ENCODE data around the gene CTNNA2.

Gene CTNNA2

DNA sequence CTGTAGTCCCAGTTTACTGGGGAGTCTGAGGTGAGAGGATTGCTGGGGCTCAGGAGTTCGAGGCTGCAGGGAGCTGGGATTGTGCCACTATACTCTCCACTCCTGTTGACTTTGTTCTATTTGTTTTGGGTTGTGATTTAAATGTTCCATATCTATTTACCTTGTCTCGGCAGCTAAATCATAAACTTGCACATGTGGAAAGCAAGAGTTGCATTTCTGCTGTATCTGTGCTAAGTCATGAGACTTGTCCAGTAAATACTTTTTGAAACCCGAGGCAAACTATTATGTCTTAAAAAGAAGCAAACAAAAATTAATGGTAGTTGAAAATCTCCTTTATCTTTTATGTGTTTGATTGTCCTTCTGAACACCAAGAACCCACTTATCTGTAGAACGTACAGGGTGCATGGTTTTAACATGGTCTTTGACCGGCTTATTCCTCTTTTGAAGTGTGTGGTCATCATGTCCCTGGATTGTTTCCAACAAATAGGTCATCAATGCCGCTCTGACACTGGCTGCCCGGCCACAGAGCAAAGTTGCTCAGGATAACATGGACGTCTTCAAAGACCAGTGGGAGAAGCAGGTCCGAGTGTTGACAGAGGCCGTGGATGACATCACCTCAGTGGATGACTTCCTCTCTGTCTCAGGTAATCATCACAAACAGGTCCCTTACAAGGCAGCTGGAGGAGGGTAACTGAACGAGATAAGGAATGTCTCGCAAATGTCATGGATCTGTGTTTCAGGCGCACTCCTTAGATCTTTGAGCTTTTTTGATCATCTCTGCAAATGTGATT, 1032.8 kb downstream of the CTNNA2 start:
- H3K9me3 ChIP-seq (ENCODE audit: control insufficient read depth, insufficient read depth, low read length): no peaks in the 10 kb centered on the region
- H3K36me3 ChIP-seq (ENCODE audit: control insufficient read depth, insufficient read depth, low read length): no peaks in the 10 kb centered on the region
- H3K4me1 ChIP-seq (ENCODE audit: control insufficient read depth, insufficient read depth, low read length): peaks cover 6% of the 10 kb centered on the region
- no peak overlapping the region for H3K4me3 ChIP-seq (ENCODE audit: low read depth, low read length)
- no peak overlapping the region for H3K9ac ChIP-seq (ENCODE audit: low read depth, low read length)
- no peaks in the 10 kb centered on the region for H3K27me3 ChIP-seq (ENCODE audit: control insufficient read depth, insufficient read depth, low read length)

DNA sequence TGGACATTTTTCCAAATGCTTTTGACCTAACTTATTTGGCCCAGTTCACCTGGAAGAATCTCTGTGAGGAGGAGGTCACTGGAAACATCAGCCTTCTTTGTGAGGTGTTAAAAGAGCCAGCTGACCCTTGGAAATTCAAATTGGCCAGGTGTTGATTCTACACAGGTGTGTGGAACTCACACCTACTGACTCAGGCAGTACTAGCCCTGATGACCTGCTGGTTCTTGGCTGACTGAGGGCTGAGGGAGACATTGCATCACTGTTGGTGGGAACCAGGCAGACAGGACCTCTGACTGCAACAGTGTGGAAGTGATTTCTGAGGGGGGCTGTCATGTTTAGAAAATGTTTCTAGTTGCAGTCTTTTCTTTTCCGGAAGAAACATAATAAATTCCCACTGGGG, 1033.9 kb downstream of the CTNNA2 start:
- no peak overlapping the region for H3K4me3 ChIP-seq (ENCODE audit: low read depth, low read length)
- peaks cover 6% of the 10 kb centered on the region for H3K4me1 ChIP-seq (ENCODE audit: control insufficient read depth, insufficient read depth, low read length)
- H3K36me3 ChIP-seq (ENCODE audit: control insufficient read depth, insufficient read depth, low read length): no peaks in the 10 kb centered on the region

DNA sequence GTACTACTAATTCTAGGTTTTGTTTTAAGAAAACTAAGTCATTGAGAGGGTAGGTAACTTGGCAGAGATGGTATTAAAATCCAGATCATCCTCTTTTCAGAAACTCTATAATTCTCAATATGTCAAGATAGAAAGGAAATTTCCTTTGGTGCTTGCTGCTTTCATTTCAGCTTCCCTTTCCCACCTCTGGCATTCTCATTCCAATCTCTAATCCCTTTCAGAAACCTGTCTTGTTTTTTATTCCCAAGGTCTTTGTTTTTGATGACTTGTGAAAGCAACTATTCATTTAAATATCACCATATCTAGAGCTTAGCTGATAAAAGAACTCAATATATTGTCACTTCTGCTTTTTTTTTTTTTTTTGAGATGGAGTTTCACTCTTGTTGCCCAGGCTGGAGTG, 1034.5 kb downstream of the CTNNA2 start:
- H3K9ac ChIP-seq (ENCODE audit: low read depth, low read length): no peak overlapping the region
- H3K4me1 ChIP-seq (ENCODE audit: control insufficient read depth, insufficient read depth, low read length): peaks cover 6% of the 10 kb centered on the region
- H3K27me3 ChIP-seq (ENCODE audit: control insufficient read depth, insufficient read depth, low read length): no peaks in the 10 kb centered on the region
- H3K4me3 ChIP-seq (ENCODE audit: low read depth, low read length): no peak overlapping the region
- no peaks in the 10 kb centered on the region for H3K9me3 ChIP-seq (ENCODE audit: control insufficient read depth, insufficient read depth, low read length)
- H3K36me3 ChIP-seq (ENCODE audit: control insufficient read depth, insufficient read depth, low read length): no peaks in the 10 kb centered on the region

More for the DNA sequence above, 1033.9 kb downstream of the CTNNA2 start:
- no peaks in the 10 kb centered on the region for H3K27me3 ChIP-seq (ENCODE audit: control insufficient read depth, insufficient read depth, low read length)
- H3K9ac ChIP-seq (ENCODE audit: low read depth, low read length): no peak overlapping the region
- no peaks in the 10 kb centered on the region for H3K9me3 ChIP-seq (ENCODE audit: control insufficient read depth, insufficient read depth, low read length)

DNA sequence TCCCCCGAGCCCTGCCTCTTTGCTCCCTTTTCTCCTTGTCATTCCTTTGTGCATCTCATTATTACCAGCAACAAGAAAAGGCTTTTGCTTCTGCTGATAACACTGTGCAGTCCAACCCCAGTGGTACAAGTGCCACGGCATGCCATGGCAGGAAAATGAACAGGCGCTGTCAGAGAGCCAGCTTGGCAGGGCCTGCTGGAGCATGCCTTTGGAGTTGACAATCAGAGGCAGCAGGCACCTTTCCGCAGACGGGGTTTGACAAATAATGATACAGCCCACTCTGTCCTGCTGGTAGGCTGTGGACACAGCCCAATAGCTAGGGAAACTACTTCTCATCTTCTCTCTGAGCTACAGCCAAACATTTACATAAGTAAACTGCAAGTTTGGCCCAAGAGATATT, 1035.6 kb downstream of the CTNNA2 start:
- Histone ChIP-seq H3K27me3 (ENCODE audit: control insufficient read depth, insufficient read depth, low read length) (no peaks in the 10 kb centered on the region), H3K4me1 (ENCODE audit: control insufficient read depth, insufficient read depth, low read length) (peaks cover 6% of the 10 kb centered on the region), H3K36me3 (ENCODE audit: control insufficient read depth, insufficient read depth, low read length) (no peaks in the 10 kb centered on the region), H3K9me3 (ENCODE audit: control insufficient read depth, insufficient read depth, low read length) (no peaks in the 10 kb centered on the region), H3K9ac (ENCODE audit: low read depth, low read length) (no peak overlapping the region), H3K4me3 (ENCODE audit: low read depth, low read length) (no peak overlapping the region)

DNA sequence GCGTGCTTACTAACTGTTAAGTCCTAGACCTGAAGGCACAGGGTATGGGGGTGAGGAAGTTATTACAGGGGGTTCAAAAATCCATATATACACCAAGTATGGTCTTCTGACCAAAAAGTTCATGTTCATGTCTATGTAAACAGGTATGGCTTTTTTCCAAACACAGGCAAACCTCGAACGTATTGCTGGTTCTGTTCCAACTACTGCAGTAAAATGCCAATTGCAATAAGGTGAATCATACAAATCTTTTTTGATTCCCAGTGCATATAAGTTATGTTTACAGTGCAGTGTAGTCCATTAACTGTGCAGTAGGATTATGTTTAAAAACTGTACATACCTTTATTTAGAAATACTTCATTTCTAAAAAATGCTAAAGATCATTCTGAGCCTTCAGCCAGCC, 1037.0 kb downstream of the CTNNA2 start:
- H3K9me3 ChIP-seq (ENCODE audit: control insufficient read depth, insufficient read depth, low read length): no peaks in the 10 kb centered on the region
- H3K27me3 ChIP-seq (ENCODE audit: control insufficient read depth, insufficient read depth, low read length): no peaks in the 10 kb centered on the region

DNA sequence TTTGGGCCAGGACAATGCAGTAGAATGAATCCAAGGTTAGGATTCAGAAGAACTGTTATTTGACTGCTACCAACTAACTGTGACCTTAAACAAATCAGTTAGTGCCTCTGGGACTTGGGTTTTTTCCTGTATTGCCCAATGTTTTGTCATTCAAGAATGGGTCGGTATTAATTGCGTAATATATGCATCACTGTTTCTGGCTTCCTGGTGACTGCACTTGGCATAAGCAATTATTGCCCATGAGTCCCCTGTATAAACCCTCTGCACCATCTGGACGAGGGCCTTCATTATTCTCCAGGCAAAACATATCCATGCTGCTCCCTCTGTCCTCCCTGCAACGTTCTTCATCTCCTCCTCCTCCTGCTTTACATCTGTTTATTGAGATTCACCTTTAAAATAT, 1047.5 kb downstream of the CTNNA2 start:
- Histone ChIP-seq H3K4me3 (ENCODE audit: low read depth, low read length) (no peak overlapping the region), H3K36me3 (ENCODE audit: control insufficient read depth, insufficient read depth, low read length) (no peaks in the 10 kb centered on the region), H3K27me3 (ENCODE audit: control insufficient read depth, insufficient read depth, low read length) (no peaks in the 10 kb centered on the region), H3K4me1 (ENCODE audit: control insufficient read depth, insufficient read depth, low read length) (no peaks in the 10 kb centered on the region), H3K9me3 (ENCODE audit: control insufficient read depth, insufficient read depth, low read length) (no peaks in the 10 kb centered on the region), H3K9ac (ENCODE audit: low read depth, low read length) (no peak overlapping the region)

More for the DNA sequence above, 1037.0 kb downstream of the CTNNA2 start:
- Histone ChIP-seq H3K4me3 (ENCODE audit: low read depth, low read length) (no peak overlapping the region), H3K36me3 (ENCODE audit: control insufficient read depth, insufficient read depth, low read length) (no peaks in the 10 kb centered on the region), H3K9ac (ENCODE audit: low read depth, low read length) (no peak overlapping the region), H3K4me1 (ENCODE audit: control insufficient read depth, insufficient read depth, low read length) (peaks cover 6% of the 10 kb centered on the region)

DNA sequence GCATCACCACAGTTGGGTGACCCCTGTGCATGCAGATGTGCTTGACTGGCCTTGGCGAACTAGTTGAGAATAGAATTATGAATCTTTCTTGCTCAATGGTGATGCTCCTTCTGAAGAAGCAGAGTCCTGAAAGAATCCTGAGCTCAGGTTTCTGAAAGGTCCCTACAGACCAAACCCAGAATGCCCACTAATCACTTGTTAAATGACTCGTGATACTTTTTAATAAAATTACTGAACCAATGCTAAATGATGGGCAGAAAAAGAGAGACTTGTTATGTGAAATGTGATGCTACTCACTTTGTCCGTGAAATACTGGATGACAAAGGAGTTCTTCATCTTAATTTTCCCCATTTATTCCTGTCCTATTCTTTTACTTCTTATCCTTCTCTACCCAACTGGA, 1055.2 kb downstream of the CTNNA2 start:
- H3K4me1 ChIP-seq (ENCODE audit: control insufficient read depth, insufficient read depth, low read length): no peaks in the 10 kb centered on the region
- H3K9me3 ChIP-seq (ENCODE audit: control insufficient read depth, insufficient read depth, low read length): no peaks in the 10 kb centered on the region
- no peaks in the 10 kb centered on the region for H3K27me3 ChIP-seq (ENCODE audit: control insufficient read depth, insufficient read depth, low read length)
- H3K4me3 ChIP-seq (ENCODE audit: low read depth, low read length): no peak overlapping the region
- no peaks in the 10 kb centered on the region for H3K36me3 ChIP-seq (ENCODE audit: control insufficient read depth, insufficient read depth, low read length)
- H3K9ac ChIP-seq (ENCODE audit: low read depth, low read length): no peak overlapping the region

DNA sequence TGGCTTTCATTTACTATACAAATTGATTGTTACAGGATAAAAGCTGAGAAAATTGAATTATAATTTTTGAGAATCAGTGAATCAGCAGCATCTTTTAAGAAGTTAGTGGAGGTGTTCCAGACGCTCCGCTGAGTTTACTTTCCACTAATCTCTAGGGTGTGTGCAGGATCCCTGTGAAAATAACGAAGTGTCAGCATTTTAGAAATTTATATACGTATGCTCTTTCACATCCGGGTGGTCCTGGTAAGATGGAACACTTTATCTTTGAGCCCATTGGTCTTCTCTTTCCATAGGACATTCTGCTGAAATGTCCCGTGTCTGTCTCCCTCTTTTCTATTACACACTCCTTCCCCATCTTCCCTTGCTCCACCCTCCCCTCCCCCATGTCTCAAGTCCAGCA, 1060.3 kb downstream of the CTNNA2 start:
- H3K9ac ChIP-seq (ENCODE audit: low read depth, low read length): no peak overlapping the region
- no peak overlapping the region for H3K4me3 ChIP-seq (ENCODE audit: low read depth, low read length)
- H3K36me3 ChIP-seq (ENCODE audit: control insufficient read depth, insufficient read depth, low read length): no peaks in the 10 kb centered on the region
- H3K4me1 ChIP-seq (ENCODE audit: control insufficient read depth, insufficient read depth, low read length): no peaks in the 10 kb centered on the region
- no peaks in the 10 kb centered on the region for H3K27me3 ChIP-seq (ENCODE audit: control insufficient read depth, insufficient read depth, low read length)
- no peaks in the 10 kb centered on the region for H3K9me3 ChIP-seq (ENCODE audit: control insufficient read depth, insufficient read depth, low read length)

DNA sequence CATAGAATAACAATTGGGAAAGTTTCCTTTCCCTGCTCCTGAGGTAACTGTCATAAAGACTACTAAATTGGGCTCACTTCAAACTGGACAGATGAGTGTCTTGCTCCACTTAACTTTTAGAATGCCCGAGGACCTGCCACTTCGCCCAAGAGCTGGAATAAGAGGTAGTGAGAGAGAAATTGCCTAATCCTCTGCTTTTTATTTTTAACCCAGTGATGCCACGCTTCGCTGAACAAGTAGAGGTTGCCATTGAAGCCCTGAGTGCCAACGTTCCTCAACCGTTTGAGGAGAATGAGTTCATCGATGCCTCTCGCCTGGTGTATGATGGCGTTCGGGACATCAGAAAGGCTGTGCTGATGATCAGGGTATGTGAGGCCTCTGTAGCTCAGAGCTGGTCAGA, 1061.1 kb downstream of the CTNNA2 start:
- no peaks in the 10 kb centered on the region for H3K36me3 ChIP-seq (ENCODE audit: control insufficient read depth, insufficient read depth, low read length)
- H3K9ac ChIP-seq (ENCODE audit: low read depth, low read length): no peak overlapping the region
- H3K27me3 ChIP-seq (ENCODE audit: control insufficient read depth, insufficient read depth, low read length): no peaks in the 10 kb centered on the region
- H3K9me3 ChIP-seq (ENCODE audit: control insufficient read depth, insufficient read depth, low read length): no peaks in the 10 kb centered on the region
- H3K4me1 ChIP-seq (ENCODE audit: control insufficient read depth, insufficient read depth, low read length): no peaks in the 10 kb centered on the region
- no peak overlapping the region for H3K4me3 ChIP-seq (ENCODE audit: low read depth, low read length)

DNA sequence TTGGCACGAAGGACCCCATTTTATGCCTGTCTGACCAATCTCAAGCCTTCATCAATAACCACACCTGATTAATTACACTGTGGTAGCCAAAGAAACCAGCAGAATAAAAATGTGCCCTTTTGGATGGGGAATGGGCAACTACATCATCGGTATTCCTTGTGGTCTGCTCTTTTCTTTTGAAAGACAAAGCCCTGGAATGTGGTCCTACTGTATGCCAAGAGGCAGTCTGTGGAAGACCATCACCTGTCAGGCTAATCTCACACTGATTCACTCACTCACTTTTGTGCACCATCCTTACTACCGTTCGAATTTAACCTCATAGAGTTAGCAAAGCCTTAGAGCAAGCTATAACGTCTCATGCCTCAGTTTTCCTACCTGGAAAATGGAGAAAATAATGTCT, 1066.9 kb downstream of the CTNNA2 start:
- H3K36me3 ChIP-seq (ENCODE audit: control insufficient read depth, insufficient read depth, low read length): no peaks in the 10 kb centered on the region
- H3K9me3 ChIP-seq (ENCODE audit: control insufficient read depth, insufficient read depth, low read length): no peaks in the 10 kb centered on the region
- peaks cover 4% of the 10 kb centered on the region for H3K4me1 ChIP-seq (ENCODE audit: control insufficient read depth, insufficient read depth, low read length)
- H3K4me3 ChIP-seq (ENCODE audit: low read depth, low read length): no peak overlapping the region
- no peak overlapping the region for H3K9ac ChIP-seq (ENCODE audit: low read depth, low read length)
- H3K27me3 ChIP-seq (ENCODE audit: control insufficient read depth, insufficient read depth, low read length): no peaks in the 10 kb centered on the region

DNA sequence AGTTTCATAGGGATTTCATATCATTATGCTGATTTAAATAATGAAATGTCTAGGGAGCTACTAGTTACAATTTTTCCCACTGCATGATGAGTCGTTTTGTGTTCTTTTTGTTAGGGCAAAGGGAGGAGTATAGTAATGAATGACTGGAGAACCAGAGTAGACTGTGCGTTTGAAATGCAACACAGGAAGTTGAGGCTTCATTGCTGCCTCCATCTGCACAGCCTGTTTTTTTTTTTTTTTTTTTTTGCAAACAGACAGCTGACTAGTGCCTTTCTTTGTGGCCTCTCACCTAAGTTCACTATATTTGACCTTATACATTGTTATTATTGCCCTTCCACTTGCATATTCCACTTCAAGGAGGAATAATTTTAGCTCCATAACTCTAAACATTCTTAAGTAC, 1078.4 kb downstream of the CTNNA2 start:
- Histone ChIP-seq H3K4me3 (ENCODE audit: low read depth, low read length) (no peak overlapping the region), H3K27me3 (ENCODE audit: control insufficient read depth, insufficient read depth, low read length) (no peaks in the 10 kb centered on the region), H3K9me3 (ENCODE audit: control insufficient read depth, insufficient read depth, low read length) (no peaks in the 10 kb centered on the region), H3K9ac (ENCODE audit: low read depth, low read length) (no peak overlapping the region), H3K36me3 (ENCODE audit: control insufficient read depth, insufficient read depth, low read length) (no peaks in the 10 kb centered on the region), H3K4me1 (ENCODE audit: control insufficient read depth, insufficient read depth, low read length) (no peaks in the 10 kb centered on the region)

DNA sequence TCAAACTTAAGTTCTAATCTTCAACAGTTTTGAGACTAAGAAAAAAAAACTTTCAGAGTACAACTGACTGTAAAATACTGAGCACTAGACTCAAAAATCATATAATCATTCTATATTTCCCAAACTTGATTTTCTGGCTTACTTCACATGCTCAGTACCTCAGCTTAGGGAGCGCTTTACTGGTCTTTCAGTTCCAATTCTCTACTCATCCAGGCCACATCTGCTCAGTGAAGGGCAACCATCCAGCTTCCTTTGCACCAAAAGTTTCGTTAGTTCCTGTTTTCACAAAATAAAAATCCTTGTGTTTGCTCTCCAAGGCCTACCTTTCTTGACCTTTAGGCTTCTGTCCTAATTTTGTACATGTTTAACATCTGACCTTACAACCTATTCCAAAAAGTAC, 1079.3 kb downstream of the CTNNA2 start:
- no peaks in the 10 kb centered on the region for H3K36me3 ChIP-seq (ENCODE audit: control insufficient read depth, insufficient read depth, low read length)
- H3K27me3 ChIP-seq (ENCODE audit: control insufficient read depth, insufficient read depth, low read length): no peaks in the 10 kb centered on the region
- H3K9me3 ChIP-seq (ENCODE audit: control insufficient read depth, insufficient read depth, low read length): no peaks in the 10 kb centered on the region
- no peak overlapping the region for H3K9ac ChIP-seq (ENCODE audit: low read depth, low read length)
- H3K4me1 ChIP-seq (ENCODE audit: control insufficient read depth, insufficient read depth, low read length): no peaks in the 10 kb centered on the region
- no peak overlapping the region for H3K4me3 ChIP-seq (ENCODE audit: low read depth, low read length)
